NCI-H128 (cell line): ENCODE results near the gene PIK3R3.

Experiments used
- DNase-seq: peaks from one replicate; lab custom pipeline; 2025; ENCODE audit not compliant: unreplicated experiment; lab: John Stamatoyannopoulos, UW

Gene PIK3R3

DNA sequence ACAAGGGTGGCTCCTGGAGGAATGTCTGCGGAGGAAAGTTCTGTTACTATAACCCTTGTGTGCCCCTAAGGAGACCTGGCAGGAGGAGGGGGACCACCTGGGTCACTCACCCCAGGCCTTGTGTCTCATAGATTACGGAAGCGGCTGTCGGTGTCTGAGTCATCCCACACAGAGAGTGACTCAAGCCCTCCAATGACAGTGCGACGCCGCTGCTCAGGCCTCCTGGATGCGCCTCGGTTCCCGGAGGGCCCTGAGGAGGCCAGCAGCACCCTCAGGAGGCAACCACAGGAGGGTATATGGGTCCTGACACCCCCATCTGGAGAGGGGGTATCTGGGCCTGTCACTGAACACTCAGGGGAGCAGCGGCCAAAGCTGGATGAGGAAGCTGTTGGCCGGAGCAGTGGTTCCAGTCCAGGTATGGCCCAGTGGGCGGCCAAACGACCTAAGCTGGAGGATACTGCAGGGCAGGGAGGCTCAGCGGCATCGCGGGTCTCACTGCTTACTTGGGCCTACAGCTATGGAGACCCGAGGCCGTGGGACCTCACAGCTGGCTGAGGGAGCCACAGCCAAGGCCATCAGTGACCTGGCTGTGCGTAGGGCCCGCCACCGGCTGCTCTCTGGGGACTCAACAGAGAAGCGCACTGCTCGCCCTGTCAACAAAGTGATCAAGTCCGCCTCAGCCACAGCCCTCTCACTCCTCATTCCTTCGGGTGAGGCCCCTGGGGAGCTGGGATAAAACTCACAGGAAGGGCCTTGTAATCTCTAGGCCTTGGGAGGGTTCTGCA, 101.4 kb downstream of the PIK3R3 start:
- no peak for DNase-seq

DNA sequence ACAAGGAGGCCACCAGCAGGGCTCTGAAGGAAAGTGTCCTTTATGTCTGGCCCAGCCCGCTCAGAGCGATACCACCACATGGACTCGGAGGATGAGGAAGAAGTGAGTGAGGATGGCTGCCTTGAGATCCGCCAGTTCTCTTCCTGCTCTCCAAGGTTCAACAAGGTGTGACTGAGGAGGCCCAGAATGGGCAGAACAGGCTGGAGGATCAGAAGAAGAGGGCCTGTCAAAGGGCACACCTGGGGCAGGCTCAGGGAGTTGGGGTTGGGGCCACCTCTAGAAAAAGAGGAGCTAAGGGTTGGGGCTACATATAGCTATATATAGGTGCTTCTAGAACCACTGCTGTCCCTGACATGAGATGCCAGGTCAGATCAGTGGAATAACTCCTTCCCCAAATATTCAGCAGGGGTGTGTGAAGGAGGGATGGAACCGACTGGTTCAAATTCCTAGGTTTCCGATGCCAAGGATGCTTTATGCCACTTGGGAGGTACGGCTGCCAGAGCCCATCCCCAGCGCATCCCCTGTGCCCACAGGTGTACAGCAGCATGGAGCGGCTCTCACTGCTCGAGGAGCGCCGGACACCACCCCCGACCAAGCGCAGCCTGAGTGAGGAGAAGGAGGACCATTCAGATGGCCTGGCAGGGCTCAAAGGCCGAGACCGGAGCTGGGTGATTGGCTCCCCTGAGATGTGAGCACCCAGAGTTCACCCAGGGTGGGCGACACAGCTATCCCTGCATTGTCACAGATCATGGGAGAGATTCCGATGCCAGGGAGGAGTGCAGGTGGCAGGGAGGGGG, 102.2 kb downstream of the PIK3R3 start:
- no peak for DNase-seq

DNA sequence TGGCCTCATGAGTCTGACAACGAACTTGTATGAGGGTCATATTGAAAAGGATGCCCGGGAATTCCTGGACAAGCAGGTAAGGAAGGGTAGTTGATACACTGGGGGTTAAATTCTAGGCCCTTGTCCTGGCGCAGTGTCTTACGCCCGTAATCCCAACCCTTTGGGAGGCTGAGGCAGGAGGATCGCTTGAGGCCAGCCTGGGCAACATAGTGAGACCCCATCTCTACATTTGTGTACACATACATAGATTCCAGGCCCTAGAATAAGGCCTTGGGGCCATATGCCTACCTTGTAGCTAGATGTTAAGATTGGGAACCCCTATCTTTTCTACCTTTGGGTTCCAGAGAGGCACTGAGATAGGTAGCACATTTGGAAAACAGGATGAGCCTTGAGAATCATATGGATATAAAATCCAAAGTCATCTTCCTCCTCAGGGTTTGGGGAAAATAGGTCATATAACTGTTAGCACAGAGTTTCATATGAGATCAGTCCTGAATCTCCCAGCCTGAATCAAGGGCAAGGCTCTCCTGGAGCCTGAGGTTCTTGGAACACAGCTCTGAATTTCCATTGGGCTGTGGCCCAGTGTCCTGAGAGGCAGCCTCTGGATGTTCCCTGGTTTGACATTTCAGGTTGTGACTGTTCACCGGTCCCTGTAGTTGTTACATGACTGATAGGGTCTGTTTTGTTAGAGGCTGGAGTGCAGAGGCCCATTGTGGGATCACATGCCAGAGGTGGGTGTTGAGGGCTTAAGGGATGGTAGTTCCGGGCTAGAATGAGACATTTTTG, 104.4 kb downstream of the PIK3R3 start:
- DNase-seq: no peak

DNA sequence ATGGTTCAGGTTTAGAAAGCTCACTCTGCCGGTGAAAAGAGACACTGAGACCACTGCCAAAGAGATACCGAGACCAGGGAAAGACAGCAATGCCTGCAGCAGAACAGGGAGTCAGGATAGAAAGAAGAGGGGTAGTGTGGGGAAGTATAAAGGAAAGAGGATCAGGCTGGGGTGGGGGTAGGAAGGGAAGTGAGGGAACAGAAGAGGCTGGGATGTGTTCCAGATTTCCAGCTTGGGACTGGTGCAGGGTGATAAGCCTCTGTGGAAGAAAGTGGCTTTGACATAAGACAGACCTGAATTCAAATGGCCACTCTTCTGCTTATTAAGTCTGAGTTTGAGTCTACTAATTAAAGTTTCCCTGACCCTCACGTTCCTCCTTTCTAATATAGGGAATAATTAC, 105.9 kb downstream of the PIK3R3 start:
- no peak for DNase-seq

DNA sequence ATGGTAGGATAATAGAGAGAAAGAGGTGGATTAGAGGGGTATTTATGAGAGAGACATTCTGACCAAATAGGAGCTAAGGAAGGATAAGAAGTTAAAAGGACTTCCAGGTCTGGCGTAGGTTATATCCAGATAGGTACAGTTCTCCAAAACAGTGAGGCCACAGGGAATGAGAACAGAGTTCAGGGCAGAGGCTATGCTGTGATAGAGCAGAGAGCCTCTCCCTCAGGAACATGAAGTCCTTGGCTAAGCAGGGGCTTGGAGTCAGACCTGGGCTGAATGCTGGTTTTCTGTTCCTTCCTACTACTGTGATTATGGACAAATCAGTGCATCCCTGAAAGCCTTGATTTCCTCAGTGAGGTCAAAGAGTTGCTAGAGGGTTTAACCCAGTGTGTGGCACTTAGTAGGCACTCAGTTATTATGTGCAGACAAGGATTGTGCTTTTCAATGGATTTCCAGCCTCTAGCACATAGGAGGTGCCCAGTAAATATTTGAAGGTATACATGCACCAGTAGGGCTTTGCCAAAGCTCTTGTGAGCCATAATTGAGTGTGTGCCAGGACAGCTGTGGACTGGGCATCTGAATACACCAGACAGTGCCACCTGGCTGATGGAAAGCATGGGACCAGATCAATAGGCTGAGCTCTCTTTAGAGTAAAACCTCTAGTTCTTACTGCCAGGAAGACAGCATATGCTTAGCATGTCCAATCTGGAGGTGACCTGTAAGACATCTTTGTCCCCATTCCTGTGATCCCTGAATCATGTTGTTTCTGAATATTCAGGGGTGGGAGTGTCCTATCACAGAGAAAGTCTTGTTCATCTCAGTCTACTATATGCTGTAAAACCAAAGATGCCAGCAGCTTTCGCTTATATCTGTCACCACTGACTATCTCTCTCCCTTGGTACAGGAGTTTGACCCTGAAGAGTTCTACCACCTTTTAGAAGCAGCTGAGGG, 111.1 kb downstream of the PIK3R3 start:
- DNase-seq: no peak

DNA sequence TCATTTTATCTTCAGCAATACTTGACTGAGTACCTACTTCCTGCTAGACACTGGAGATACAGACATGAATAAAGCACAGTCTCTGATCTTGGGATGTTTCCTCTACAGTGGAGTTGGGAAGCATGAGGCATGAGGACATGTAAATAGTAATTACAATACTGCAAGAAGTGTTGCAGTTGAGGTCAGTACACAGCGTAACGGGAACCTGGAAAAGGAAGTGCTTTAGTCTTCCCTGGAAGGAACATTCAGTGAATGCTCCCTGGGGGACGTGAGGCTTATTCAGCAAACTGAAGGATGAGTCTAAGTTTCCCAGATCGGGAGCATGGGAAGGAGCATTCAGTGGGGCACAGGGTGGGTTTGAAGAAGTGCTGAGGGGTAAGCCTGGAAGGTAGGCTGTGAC, 112.4 kb downstream of the PIK3R3 start:
- DNase-seq: no peak

DNA sequence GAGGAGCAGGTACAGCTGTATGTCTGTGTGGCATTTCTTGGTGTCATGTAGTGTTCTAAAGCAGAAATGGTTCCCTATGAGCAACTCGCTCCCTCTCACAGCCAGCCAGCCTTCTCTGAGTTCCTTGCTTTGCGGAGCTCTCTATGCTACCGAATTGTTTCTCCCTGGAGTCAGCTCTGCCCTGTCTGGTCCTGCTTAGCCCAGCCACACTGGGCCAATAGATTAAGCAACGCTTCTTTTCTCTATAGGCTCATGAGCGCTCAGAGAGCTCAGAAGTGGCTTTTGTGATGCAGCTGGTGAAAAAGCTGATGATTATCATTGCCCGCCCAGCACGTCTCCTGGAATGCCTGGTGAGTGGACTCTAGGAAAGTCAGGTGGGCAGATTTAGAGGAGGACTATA, 113.1 kb downstream of the PIK3R3 start:
- no peak for DNase-seq

DNA sequence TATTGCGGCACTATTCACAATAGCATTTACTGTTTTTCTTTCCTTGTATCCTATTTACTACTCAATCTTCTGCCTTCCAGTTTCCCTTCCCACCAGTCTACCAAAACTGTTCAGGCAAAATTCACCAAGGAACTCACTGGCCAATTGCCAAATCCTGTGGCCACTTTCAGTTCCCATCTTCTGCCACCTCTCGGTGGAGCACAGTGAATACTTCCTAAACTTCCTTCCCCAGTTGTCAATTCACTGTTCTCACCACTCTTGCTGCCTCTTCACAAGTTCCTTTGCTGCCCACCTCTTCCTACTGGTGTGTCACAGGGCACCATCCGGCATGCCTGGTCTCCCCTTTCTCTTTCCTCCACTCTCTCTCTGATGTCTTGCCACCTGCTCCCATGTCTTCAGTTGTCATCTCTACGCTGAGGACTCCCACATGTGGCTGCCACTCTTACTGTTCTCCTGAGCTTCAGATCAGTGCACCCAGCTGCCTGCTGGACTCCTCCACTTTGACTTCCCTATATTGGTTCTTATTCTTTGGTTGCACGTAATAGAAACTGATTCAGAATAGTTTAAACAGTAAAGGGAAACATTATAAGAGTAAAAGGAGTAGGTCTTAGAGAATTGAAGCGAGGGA, 114.4 kb downstream of the PIK3R3 start:
- no peak for DNase-seq

DNA sequence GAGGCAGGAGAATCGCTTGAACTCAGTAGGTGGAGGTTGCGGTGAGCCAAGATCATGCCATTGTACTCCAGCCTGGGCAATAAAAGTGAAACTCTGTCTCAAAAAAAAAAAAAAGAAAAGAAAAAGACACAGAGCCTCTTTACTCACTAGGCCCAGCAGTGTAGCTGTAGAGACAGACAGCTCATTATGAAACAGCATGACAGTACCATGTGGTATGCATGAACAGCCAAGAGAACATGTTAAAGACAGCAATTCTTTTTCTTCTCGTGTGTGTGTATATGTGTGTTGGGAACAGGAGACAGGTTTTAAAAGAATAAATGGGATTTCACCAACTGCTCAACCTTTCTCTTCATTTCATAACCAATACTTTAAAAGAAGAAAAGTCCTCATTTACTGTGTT, 118.8 kb downstream of the PIK3R3 start:
- DNase-seq: no peak

DNA sequence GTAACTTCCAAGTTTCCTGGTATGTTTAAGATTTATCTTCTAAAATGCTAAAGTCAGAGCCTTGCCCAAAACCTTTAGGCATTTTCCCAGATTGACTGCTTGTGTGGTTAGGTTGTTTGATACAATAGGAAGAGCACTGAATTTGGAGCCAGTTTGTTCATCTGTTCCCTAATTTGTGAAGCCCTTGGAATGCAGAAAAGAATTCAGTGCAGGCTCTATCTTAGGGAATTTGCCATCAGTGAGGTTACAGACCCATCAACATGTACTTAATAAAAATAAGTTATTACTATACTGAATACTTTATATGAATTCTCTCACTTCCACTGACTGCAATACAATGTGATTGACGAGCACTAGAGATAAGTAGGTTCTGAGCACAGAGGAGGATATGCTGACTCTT, 120.2 kb downstream of the PIK3R3 start:
- no peak for DNase-seq

DNA sequence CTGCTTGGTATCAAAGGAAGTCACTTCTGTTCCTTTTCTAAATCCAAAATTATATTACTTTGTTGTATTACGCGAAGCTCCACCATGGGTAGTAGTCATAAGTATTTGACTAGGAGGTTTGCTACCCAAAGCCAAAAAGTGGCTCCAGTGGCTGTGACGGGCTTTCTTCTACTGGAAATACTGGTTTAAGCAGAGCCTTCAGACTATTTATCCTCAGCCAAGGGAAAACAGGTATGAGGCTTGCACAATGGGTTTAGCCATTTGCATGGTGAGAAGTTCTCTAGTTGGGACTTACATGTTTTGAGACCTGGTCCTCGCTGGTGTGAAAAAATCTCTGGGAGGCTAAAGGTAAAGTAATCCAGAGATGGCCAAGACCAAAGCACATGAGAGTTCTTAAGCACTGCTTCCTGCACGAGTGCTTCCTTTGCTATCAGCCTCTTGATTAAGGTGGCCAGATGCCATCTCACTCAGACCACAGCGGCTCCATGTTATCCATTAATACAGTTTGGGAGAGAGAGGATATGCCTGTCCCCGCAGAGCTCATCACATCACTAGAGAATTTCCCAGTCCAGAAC, 121.2 kb downstream of the PIK3R3 start:
- no peak for DNase-seq

DNA sequence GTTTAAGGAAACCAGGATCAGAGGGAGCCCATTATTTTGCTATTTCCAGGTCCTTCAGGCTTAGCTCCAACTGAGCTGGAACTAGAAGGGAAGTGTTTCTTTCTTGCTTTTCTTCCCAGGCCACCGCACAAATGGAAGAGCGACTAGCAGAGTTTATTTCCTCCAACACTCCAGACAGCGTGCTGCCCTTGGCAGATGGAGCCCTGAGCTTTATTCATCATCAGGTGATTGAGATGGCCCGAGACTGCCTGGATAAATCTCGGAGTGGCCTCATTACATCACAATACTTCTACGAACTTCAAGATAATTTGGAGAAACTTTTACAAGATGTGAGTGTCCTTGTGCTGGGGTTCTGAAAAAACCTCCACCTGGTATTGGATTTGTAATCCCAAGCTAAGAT, 121.8 kb downstream of the PIK3R3 start:
- DNase-seq: no peak

DNA sequence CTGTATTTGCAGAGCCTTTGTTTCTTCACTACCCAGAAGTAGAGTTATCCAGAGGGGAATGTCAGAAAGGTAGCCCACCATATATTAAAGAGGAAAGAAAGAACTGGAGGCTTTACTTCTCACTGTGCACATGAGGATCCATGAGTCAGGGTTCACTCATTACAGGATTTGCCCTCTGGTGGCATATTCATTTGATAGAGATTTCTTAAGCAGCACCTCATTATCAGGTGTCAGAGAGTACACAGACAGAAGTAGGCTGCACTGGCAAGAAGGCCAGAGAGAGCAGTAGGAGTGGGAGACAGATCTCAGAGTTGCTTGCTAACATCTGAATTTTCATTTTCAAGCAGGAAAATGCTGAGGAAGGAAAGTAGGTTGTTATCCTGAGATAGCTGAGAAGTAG, 123.8 kb downstream of the PIK3R3 start:
- DNase-seq: no peak

DNA sequence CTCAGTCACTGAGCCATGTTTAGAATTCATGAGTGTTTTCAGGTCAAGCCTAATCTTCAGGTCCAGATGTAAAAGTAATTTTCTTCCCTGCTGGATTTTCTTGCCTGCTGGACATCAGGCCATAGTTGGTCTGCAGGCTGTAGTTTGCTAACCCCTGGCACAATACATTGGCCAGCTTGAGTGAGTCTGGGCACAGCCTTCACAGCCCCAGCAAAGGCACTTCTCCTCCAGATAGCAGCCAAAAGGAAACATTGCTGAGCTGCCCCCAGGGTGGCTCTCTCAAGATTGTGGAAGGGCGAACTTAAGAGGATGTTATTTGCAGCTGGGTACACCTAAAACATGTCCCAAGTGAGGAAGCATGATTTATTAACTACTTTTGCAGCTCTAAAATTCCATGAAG, 126.8 kb downstream of the PIK3R3 start:
- DNase-seq: no peak

DNA sequence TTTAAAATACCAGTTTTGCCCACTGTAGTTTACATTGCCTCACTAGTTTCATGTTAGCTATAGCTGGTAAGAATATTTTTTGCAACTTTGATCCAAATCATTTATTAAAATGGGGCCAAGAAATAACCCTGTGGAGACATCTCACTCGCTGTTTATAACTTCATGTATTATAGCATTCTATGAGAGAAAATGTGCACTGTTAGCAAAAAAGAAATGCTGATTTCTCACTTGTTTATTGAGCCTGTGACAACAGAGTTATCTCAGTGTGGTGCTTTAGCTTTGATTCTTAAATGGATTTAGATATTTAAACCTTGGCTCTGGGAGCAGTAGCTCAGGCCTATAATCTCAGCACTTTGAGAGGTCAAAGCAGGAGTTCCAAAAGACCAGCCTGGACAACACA, 127.9 kb downstream of the PIK3R3 start:
- no peak for DNase-seq

DNA sequence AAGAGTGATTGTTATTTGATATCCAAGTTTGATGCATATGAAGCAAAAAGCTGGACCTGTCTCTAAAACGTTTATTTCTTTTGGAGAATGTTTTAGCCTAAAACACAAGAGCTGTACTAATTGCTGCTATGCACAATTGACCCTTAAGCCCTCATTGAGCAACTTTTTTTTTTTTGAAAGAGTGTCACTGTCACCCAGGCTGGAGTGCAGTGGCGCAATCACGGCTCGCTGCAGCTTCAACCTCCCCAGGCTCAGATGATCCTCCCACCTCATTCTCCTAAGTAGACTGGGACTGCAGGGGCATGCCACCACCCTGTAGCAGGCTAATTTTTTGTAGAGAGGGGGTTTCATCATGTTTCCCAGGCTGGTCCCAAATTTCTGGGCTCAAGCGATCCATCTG, 129.1 kb downstream of the PIK3R3 start:
- DNase-seq: no peak

DNA sequence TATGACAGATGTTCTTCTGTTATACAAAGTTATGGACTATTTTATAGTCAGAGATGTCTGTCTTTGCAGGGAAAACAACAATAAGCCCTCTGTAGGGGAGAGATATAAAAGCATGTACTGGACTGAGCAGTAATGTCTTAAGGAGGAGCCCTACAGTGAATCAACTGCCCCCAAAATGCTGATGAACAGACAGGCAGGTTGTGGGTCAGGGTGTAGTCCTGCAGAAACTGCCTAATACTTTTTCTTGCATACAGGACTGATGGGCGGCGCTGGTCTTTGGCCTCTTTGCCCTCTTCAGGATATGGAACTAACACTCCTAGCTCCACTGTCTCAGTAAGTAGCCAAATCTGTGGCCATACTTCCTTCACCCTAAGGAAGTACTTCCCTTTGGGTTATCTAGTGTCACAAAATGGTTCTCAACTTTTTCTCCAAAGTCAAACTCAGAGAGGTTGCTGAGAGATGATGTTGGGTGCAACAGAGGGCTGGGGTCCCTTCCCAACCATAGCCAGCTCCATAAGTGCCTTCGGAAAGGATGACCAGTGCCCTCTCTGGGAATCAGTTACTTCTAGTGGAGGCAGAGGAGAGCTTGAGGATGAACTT, 129.8 kb downstream of the PIK3R3 start:
- no peak for DNase-seq

DNA sequence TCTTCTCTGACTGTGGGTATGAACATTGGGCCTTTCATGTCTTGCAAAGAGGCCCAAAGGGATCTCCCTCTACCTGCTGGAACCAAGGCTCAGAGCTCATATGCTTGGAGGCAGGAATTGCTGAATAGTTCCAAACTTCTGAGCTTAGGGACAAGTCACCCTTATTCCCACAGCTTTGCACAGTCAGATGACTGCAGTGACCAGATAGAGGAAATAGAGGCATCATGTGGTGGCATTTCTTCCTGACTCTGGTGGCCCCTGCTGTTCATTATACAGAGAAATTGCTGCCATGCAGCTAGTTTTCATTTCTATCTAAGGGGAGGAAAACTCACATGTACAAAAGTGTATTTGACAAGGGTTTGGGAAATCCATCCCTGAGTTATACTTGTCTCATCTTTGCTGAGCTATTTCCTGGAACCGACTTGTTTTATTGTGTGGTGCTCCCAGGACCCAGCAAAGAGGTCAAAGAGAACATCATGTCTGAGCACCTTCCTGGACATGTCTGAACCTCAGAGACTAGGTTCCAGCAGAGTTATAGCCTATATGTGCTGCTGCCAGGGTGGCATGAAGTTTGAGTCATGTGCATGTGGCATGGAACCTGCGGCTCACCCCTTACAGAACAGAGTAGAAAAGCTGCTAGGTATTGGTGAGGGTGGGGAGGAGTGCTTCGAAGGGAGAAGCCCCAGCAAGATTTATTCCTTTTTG, 131.2 kb downstream of the PIK3R3 start:
- DNase-seq: no peak

DNA sequence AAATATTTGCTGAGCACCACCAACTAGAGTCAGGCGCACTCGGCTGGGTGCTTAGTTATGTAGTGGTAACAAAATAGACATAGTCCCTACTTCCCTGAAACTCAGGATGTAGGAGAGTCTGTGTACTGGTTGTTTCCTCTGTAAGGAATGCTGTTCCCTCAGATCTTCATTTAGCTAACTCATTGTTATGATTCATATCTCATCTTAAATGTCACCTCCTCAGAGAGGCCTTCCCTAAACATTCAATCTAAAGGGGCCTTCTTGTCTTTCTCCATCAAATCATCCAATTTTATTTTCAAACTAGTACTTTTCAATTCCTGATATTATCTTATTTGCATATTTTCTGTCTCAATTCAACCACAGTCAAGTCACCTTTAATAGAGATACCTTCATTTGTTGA, 132.9 kb downstream of the PIK3R3 start:
- no peak for DNase-seq
